G401 (cell line): ENCODE results near the gene SDS. TPM values are rescaled to one million over a fixed set of nuclear protein-coding genes. Genes with fewer than 3 reads are reported as not detected.
A peak's percentile ranks its signal among the peaks of the same experiment; 100 is the strongest.
"Not testable (repeated sequence)": the region's sequence is repeated elsewhere in the genome, so short reads cannot be mapped to it uniquely, and the experiment has no call there.

Source experiments
- DNase-seq: peaks from one replicate; pipeline ENCODE4 v3.0.0-alpha.2; 2015; ENCODE audit warnings: low spot score
- in situ Hi-C: cut with HindIII; loops from 2 replicates; pipeline ENCODE4 v1.10.0; 2016; ENCODE audit warnings: low sequenced_read_pairs, mixed read lengths
- total RNA-seq: library from RNA; depleted of rRNA; stranded (reverse); fragments of >200 nt; shearing (Covaris generic); gene quantifications from 2 replicates; pipeline ENCODE4 v1.2.3, GENCODE V29; 2014; rRNA removed

SDS gene
- total RNA-seq, 1 experiment from 2014 or later = 0.24 TPM

GRCh38 chr12:113361574-113362370 lies 41.9 kb downstream of the SDS start:
- in situ Hi-C loops = no loop called here
- DNase-seq = no peak

GRCh38 chr12:113359939-113360748 lies 43.5 kb downstream of the SDS start:
- peak; percentile 21 for DNase-seq
- in situ Hi-C loops = no loop called here

GRCh38 chr12:113359133-113359938 lies 44.4 kb downstream of the SDS start:
- in situ Hi-C loops = no loop called here
- DNase-seq = peak; percentile 91

- peak; percentile 96 for DNase-seq
- in situ Hi-C loops = no loop called here
Measured at GRCh38 chr12:113358381-113359132, 45.1 kb downstream of the SDS start, which contains the start of gene PLBD2. TSS of gene PLBD2 (plus strand) at chr12:113358587. CDS start at chr12:113358601, 14 bp downstream.

- in situ Hi-C loops, DNase-seq: not testable (repeated sequence)
Measured at GRCh38 chr12:113354192-113354591, 49.5 kb downstream of the SDS start.

- in situ Hi-C loops = no loop called here
- no peak for DNase-seq
Measured at GRCh38 chr12:113351089-113351488, 52.6 kb downstream of the SDS start.

GRCh38 chr12:113348849-113349536 lies 54.7 kb downstream of the SDS start:
- no peak for DNase-seq
- in situ Hi-C loops = no loop called here

- in situ Hi-C loops = no loop called here
- no peak for DNase-seq
Measured at GRCh38 chr12:113347892-113348291, 55.8 kb downstream of the SDS start.

GRCh38 chr12:113347107-113347506 lies 56.6 kb downstream of the SDS start:
- in situ Hi-C loops = no loop called here
- DNase-seq = no peak

- DNase-seq = no peak
- in situ Hi-C loops = no loop called here
Measured at GRCh38 chr12:113346353-113346752, 57.3 kb downstream of the SDS start.

- in situ Hi-C loops = no loop called here
- no peak for DNase-seq
Measured at GRCh38 chr12:113345318-113345717, 58.4 kb downstream of the SDS start.

Other genes starting within 250 kb of the SDS start
- gene DDX54, start 218.4 kb downstream of the SDS start, total RNA-seq = 63.1 and 130 TPM in 2 replicates
- gene RITA1, start 218.2 kb downstream of the SDS start, total RNA-seq = 63.7 and 69.2 TPM in 2 replicates
- 6.9 and 14.3 TPM in 2 replicates for gene TPCN1, start 182.4 kb downstream of the SDS start, total RNA-seq
- 8.2 and 19.2 TPM in 2 replicates for gene SLC8B1, start 68.8 kb downstream of the SDS start, total RNA-seq
- 15.4 and 16.3 TPM in 2 replicates for gene PLBD2, start 45.3 kb downstream of the SDS start, total RNA-seq
- gene SDSL, start 18.5 kb upstream of the SDS start, total RNA-seq = 18.5 and 32.0 TPM in 2 replicates
- not detected in 2 replicates for gene LHX5, start 68.0 kb upstream of the SDS start, total RNA-seq